NCI-H774 (cell line): ENCODE results near the gene INS.

Source experiments
- DNase-seq: peaks from one replicate; lab custom pipeline; 2025; lab: John Stamatoyannopoulos, UW

Gene INS

DNA sequence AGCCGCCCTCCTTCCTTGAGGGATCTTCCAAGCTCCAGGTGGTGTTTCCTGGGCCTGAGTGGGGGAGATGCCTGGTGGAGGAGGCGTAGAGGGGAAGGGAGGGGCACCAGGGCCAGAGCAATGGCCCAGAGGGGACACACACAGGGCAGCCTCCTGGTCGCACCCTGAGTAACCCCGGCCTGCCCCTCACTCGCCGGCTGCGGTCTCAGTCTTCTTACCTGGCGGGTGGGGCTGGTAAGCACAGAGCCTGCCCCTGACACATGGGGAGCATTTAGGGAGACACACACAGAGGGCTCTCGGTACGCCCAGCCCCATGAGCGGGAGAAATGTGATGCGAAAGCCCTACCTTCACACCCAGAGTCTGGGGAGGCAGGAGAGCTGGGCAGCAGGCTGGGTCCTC, 45.7 kb downstream of the INS start:
- no peak for DNase-seq

DNA sequence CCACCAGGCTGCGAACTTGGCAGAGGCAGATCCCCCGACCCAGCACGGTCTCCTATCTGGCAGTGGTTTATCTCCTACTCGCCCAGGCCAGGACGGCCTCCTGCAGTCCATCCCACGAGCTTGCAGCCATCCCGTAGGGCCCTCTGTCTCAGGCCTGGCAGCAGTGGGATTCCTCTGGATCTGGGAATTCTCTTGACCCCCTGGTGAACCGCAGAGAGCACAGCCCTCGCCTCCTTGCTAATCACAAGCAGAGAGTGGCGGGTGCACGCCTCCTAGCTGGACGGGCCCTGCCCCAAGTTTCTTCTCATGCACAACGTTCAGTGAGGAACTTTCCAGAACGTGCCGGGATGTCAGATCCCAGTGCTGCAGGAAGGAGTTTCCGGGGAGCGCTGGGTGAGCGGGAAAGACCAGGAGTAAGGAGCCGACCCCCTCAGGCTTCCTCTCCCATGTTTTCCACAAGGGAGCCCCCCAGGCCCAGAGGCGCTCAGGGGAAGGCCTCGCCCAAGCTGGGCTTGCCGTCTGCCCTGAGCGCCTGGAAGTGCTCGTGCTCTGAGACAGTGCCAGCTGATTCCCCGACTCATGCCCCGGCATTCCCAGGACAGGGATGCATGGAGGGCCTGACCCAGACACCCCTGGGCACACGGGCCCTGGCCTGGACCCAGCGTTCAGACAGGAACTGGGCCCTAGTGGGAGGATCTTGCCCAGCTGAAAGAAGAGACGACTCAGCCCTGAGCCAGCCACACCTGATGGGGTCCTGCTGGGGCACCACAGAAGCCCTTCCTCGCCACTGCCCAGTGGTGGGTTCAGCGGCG, 46.4 kb downstream of the INS start:
- DNase-seq = no peak

DNA sequence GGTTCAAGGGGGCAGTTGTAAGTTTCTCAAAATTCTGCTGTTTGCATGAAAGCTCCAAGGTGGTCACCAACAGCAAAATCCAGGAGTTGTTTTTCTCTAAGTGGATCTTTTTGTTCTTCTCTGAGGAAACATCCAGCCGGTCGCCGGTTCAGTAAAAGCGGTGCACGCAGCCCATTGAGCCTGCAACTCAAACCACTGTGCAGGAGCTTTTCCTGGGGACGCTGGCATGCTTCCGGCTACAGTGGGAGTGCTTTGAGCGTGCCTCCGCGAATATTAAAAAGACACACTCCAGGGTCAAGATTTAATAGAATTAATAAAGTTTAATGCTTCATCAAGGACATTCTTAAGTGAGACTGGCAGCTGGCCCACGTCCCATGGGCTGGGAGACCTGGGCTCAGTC, 47.2 kb downstream of the INS start:
- DNase-seq = no peak

DNA sequence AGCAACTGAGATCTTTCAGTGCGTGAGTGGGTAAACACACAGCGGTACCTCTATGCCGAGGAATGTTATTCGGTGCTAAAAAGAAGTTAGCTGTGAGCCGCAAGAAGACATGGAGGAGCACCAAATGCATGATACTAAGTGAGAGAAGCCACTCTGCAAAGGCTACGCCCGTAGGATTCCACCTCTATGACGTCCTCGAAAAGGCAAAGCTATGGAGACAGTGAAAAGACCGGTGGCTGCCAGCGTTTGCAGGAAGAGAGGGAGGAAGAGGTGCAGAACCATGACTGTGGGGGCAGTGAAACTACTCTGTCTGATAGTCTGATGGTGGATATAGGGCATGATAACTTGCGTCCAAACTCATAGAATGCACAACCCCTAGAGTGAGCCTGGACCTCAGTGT, 50.5 kb downstream of the INS start:
- DNase-seq = no peak
